ENCODE measurements around the gene KATNB1.
"Not testable (repeated sequence)": the region's sequence is repeated elsewhere in the genome, so short reads cannot be mapped to it uniquely, and the experiment has no call there.

Gene KATNB1

DNA sequence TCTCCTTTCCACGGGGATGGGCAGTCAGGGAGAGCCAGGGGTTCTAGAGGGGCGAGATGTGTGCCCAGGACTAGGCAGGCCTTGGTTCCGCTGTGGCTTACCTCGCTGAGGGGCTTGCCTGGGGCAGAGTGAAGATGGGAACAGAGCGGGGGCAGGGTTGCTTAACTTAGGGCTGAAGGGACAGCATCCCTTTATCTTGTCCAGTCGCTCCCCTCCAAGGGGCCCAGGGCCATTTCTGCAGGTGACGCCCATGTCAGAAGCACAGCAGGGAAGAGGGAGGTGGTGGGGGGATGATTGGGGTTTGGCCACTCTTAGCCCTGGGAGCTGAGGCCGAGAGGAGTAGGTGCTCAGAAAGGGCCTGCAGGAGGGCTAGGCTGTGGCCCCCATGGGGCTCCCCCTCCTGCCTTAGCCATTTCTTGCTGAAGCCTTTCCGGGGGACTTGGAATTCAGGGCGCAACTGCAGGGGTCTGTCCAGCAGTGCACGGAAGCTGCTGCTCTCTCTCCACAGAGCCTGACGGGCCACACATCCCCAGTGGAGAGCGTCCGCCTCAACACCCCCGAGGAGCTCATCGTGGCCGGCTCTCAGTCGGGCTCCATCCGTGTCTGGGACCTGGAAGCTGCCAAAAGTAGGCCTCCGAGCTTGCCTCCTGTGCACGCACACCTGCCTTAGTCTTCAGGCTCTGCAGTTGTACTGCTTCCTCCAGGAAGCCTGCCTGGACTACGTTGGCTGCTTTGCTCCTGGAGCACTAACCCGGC lies 8.5 kb downstream of the KATNB1 start:
- H3K4me2 ChIP-seq (ENCODE audit: low read length): no peak overlapping the region
- no peaks in the 10 kb centered on the region for H3K27me3 ChIP-seq (ENCODE audit: control insufficient read depth, low read length)
- no peaks in the 10 kb centered on the region for H3K9me2 ChIP-seq (replicated peaks; ENCODE audit: control insufficient read depth, low read length)
- no peaks in the 10 kb centered on the region for H3K4me1 ChIP-seq (ENCODE audit: control insufficient read depth, low read length)
- H3K27ac ChIP-seq (ENCODE audit: low read depth, low read length): no peak overlapping the region
- peaks cover 6% of the 10 kb centered on the region; the same call in 1 of the 2 replicates for H3K79me2 ChIP-seq (ENCODE audit: control insufficient read depth, low read length)
- H4K20me1 ChIP-seq (ENCODE audit: control insufficient read depth, insufficient read depth, low read depth, low read length): no peaks in the 10 kb centered on the region
- no peaks in the 10 kb centered on the region for H3K9me3 ChIP-seq (ENCODE audit: control insufficient read depth, insufficient read depth, low read length)
- H3K4me3 ChIP-seq (ENCODE audit: low read length): no peak overlapping the region
- TF ChIP-seq CTCF (IDR thresholded peaks at IDR 0.05; ENCODE audit: low read depth, low read length, poor library complexity, severe bottlenecking) (no peak), EZH2phosphoT487 (IDR thresholded peaks at IDR 0.05; ENCODE audit: borderline replicate concordance, low read length) (no peak)
- H3F3A ChIP-seq (ENCODE audit: control insufficient read depth, insufficient read depth): no peaks in the 10 kb centered on the region
- peaks cover 25% of the 10 kb centered on the region for H3K36me3 ChIP-seq (ENCODE audit: control insufficient read depth, low read length)

GRCh38 chr16:57744642-57744903 lies 9.0 kb downstream of the KATNB1 start:
- no peak overlapping the region for H3K4me2 ChIP-seq (ENCODE audit: low read length)

DNA sequence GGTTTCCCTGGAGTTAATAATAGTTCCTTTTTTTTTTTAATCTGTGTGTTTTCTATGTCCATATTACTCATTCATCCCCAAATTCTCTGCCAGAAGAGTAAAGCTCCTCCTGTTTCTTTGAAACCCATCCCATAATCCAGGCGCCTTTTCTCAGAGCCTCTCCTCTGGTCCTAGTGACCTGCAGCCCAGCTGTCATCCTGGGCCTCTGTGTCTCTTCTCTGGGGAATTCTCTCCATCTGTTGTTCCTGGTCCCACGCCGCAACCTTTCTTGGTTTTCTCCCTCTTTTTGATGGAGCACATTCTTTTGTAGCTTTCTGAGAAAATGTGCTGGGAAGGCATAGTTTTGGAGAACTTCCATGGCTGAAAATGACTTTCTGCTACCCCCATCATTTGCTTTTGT lies 10.2 kb downstream of the KATNB1 start:
- no peaks in the 10 kb centered on the region for H3K27me3 ChIP-seq (ENCODE audit: control insufficient read depth, low read length)
- H3K4me2 ChIP-seq (ENCODE audit: low read length): no peak overlapping the region
- no peaks in the 10 kb centered on the region for H3F3A ChIP-seq (ENCODE audit: control insufficient read depth, insufficient read depth)
- TF ChIP-seq EZH2phosphoT487 (IDR thresholded peaks at IDR 0.05; ENCODE audit: borderline replicate concordance, low read length) (no peak), CTCF (IDR thresholded peaks at IDR 0.05; ENCODE audit: low read depth, low read length, poor library complexity, severe bottlenecking) (no peak)
- H3K4me3 ChIP-seq (ENCODE audit: low read length): no peak overlapping the region
- no peaks in the 10 kb centered on the region for H4K20me1 ChIP-seq (ENCODE audit: control insufficient read depth, insufficient read depth, low read depth, low read length)
- H3K4me1 ChIP-seq (ENCODE audit: control insufficient read depth, low read length): no peaks in the 10 kb centered on the region
- peaks cover 16% of the 10 kb centered on the region for H3K36me3 ChIP-seq (ENCODE audit: control insufficient read depth, low read length)
- H3K9me2 ChIP-seq (replicated peaks; ENCODE audit: control insufficient read depth, low read length): no peaks in the 10 kb centered on the region
- no peak overlapping the region for H3K27ac ChIP-seq (ENCODE audit: low read depth, low read length)
- no peaks in the 10 kb centered on the region for H3K9me3 ChIP-seq (ENCODE audit: control insufficient read depth, insufficient read depth, low read length)
- no peaks in the 10 kb centered on the region for H3K79me2 ChIP-seq (ENCODE audit: control insufficient read depth, low read length)

More at GRCh38 chr16:57744642-57744903, 9.0 kb downstream of the KATNB1 start:
- no peaks in the 10 kb centered on the region for H3K4me1 ChIP-seq (ENCODE audit: control insufficient read depth, low read length)
- peaks cover 20% of the 10 kb centered on the region for H3K36me3 ChIP-seq (ENCODE audit: control insufficient read depth, low read length)
- H4K20me1 ChIP-seq (ENCODE audit: control insufficient read depth, insufficient read depth, low read depth, low read length): no peaks in the 10 kb centered on the region
- H3K9me2 ChIP-seq (replicated peaks; ENCODE audit: control insufficient read depth, low read length): no peaks in the 10 kb centered on the region
- no peaks in the 10 kb centered on the region for H3K27me3 ChIP-seq (ENCODE audit: control insufficient read depth, low read length)
- H3K79me2 ChIP-seq (ENCODE audit: control insufficient read depth, low read length): peaks cover 3% of the 10 kb centered on the region; the same call in 1 of the 2 replicates
- TF ChIP-seq CTCF (IDR thresholded peaks at IDR 0.05; ENCODE audit: low read depth, low read length, poor library complexity, severe bottlenecking) (no peak), EZH2phosphoT487 (IDR thresholded peaks at IDR 0.05; ENCODE audit: borderline replicate concordance, low read length) (no peak)
- H3K9me3 ChIP-seq (ENCODE audit: control insufficient read depth, insufficient read depth, low read length): no peaks in the 10 kb centered on the region
- no peak overlapping the region for H3K27ac ChIP-seq (ENCODE audit: low read depth, low read length)
- H3F3A ChIP-seq (ENCODE audit: control insufficient read depth, insufficient read depth): no peaks in the 10 kb centered on the region
- H3K4me3 ChIP-seq (ENCODE audit: low read length): no peak overlapping the region

- not testable (repeated sequence) for H3K9me3 ChIP-seq (ENCODE audit: control insufficient read depth, insufficient read depth, low read length); H3K27ac ChIP-seq (ENCODE audit: low read depth, low read length); H3K4me1 ChIP-seq (ENCODE audit: control insufficient read depth, low read length); H4K20me1 ChIP-seq (ENCODE audit: control insufficient read depth, insufficient read depth, low read depth, low read length); H3K9me2 ChIP-seq (replicated peaks; ENCODE audit: control insufficient read depth, low read length); H3K4me2 ChIP-seq (ENCODE audit: low read length); H3K4me3 ChIP-seq (ENCODE audit: low read length); H3K79me2 ChIP-seq (ENCODE audit: control insufficient read depth, low read length); H3F3A ChIP-seq (ENCODE audit: control insufficient read depth, insufficient read depth); H3K27me3 ChIP-seq (ENCODE audit: control insufficient read depth, low read length)
- peaks cover 17% of the 10 kb centered on the region for H3K36me3 ChIP-seq (ENCODE audit: control insufficient read depth, low read length)
Measured at GRCh38 chr16:57746316-57746715, 10.7 kb downstream of the KATNB1 start.
